GM18498 (cell line): ENCODE data around the gene ADORA2B.
"Not testable (repeated sequence)": the region's sequence is repeated elsewhere in the genome, so short reads cannot be mapped to it uniquely, and the experiment has no call there.

ENCODE experiments used
- ATAC-seq: cut with Tn5 transposase; IDR thresholded peaks from one replicate; pipeline ENCODE4 v1.9.1; 2021; ENCODE audit warnings: mild to moderate bottlenecking, moderate library complexity; ENCODE audit not compliant: unreplicated experiment

ADORA2B gene

GRCh38 chr17:15944759-15945526 is at the start of gene ADORA2B:
Gene ADORA2B, plus strand, starts transcription at chr17:15945130. Its CDS starts 119 bp downstream, at chr17:15945249.
- ATAC-seq = peak; percentile 68

- no peak for ATAC-seq
Observed at GRCh38 chr17:15896277-15896676, 48.7 kb upstream of the ADORA2B start.

GRCh38 chr17:15896834-15897233 is 48.1 kb upstream of the ADORA2B start:
- no peak for ATAC-seq

GRCh38 chr17:15899596-15899995 is 45.3 kb upstream of the ADORA2B start:
- not testable (repeated sequence) for ATAC-seq

GRCh38 chr17:15900871-15901270 is 44.1 kb upstream of the ADORA2B start:
- ATAC-seq = no peak

- not testable (repeated sequence) for ATAC-seq
Observed at GRCh38 chr17:15905236-15905635, 39.7 kb upstream of the ADORA2B start.

- ATAC-seq = no peak
Observed at GRCh38 chr17:15907290-15907689, 37.6 kb upstream of the ADORA2B start.

GRCh38 chr17:15908378-15908777 is 36.6 kb upstream of the ADORA2B start:
- no peak for ATAC-seq

GRCh38 chr17:15909481-15909991 is 35.4 kb upstream of the ADORA2B start:
- ATAC-seq = no peak

- ATAC-seq = no peak
Observed at GRCh38 chr17:15910791-15911190, 34.1 kb upstream of the ADORA2B start.

- ATAC-seq = not testable (repeated sequence)
Observed at GRCh38 chr17:15911701-15912100, 33.2 kb upstream of the ADORA2B start.

GRCh38 chr17:15912416-15912955 is 32.4 kb upstream of the ADORA2B start:
- ATAC-seq = no peak

- ATAC-seq = no peak
Observed at GRCh38 chr17:15913826-15914225, 31.1 kb upstream of the ADORA2B start.

- ATAC-seq = no peak
Observed at GRCh38 chr17:15914400-15915170, 30.3 kb upstream of the ADORA2B start.

GRCh38 chr17:15915961-15916360 is 29.0 kb upstream of the ADORA2B start:
- ATAC-seq = no peak

GRCh38 chr17:15917021-15917437 is 27.9 kb upstream of the ADORA2B start:
- ATAC-seq = no peak

- no peak for ATAC-seq
Observed at GRCh38 chr17:15917438-15918027, 27.4 kb upstream of the ADORA2B start.

- no peak for ATAC-seq
Observed at GRCh38 chr17:15918261-15918660, 26.7 kb upstream of the ADORA2B start.

GRCh38 chr17:15918661-15919259 is 26.2 kb upstream of the ADORA2B start:
- ATAC-seq = no peak

GRCh38 chr17:15919466-15919865 is 25.5 kb upstream of the ADORA2B start:
- no peak for ATAC-seq

- ATAC-seq = no peak
Observed at GRCh38 chr17:15920758-15921239, 24.1 kb upstream of the ADORA2B start.
